GM12878 (cell line): Measurements from ENCODE around the gene ITPR3.

ENCODE experiments used
- CBX3 ChIP-seq: fragments of 200-600 bp; sonication (generic); IDR thresholded peaks from 2 replicates; pipeline ENCODE4 v1.6.1; 2016; ENCODE audit warnings: low read depth, borderline replicate concordance
- CTCF ChIP-seq, 3 experiments: IDR thresholded peaks in 2 of 3; conservative IDR thresholded peaks in 1 of 3; 2 replicates each; pipeline ENCODE4 v1.5.1; 2011; ENCODE audit warnings: low read depth in 3 of 3, low read length in 3 of 3, mild to moderate bottlenecking in 3 of 3, control low read depth in 2 of 3, moderate library complexity in 2 of 3, inconsistent platforms in 1 of 3, mixed read lengths in 1 of 3; ENCODE audit not compliant: control insufficient read depth in 2 of 3, insufficient read depth in 1 of 3; ENCODE audit errors: extremely low read depth in 1 of 3
- EGR1 ChIP-seq, 2 experiments: IDR thresholded peaks; 1 replicate in 1 of 2; 2 replicates in 1 of 2; pipeline ENCODE4 v1.6.1; 2011 to 2012; ENCODE audit warnings: low read depth in 2 of 2, low read length in 2 of 2, borderline replicate concordance in 1 of 2, mild to moderate bottlenecking in 1 of 2, moderate library complexity in 1 of 2
- EP300 ChIP-seq, 2 experiments: fragments of 150-350 bp in 1 of 2; IDR thresholded peaks; 2 replicates each; pipeline ENCODE4 v1.6.1; 2011 to 2012; ENCODE audit warnings: low read depth in 2 of 2, low read length in 2 of 2, borderline replicate concordance in 1 of 2, improper control_type of control experiment in 1 of 2, inconsistent platforms in 1 of 2; ENCODE audit not compliant: control insufficient read depth in 1 of 2
- IKZF1 ChIP-seq: fragments of 450-650 bp; conservative IDR thresholded peaks from 2 replicates; pipeline ENCODE4 v1.6.1; 2017; ENCODE audit warnings: antibody characterized with exemption, mild to moderate bottlenecking
- NRF1 ChIP-seq: conservative IDR thresholded peaks from 2 replicates; pipeline ENCODE4 v1.6.1; 2011; ENCODE audit warnings: mild to moderate bottlenecking, low read depth, low read length, improper control_type of control experiment
- SMC3 ChIP-seq: IDR thresholded peaks from 2 replicates; pipeline ENCODE4 v1.6.1; 2011; ENCODE audit warnings: low read length, improper control_type of control experiment, borderline replicate concordance

- TF ChIP-seq NRF1: no peak
- no peak for TF ChIP-seq SMC3
- no peak for TF ChIP-seq CTCF (IDR thresholded peaks at IDR 0.05 in 2 of 3, conservative IDR thresholded peaks at IDR 0.05 in 1 of 3; ENCODE audit: control insufficient read depth in 2 of 3, extremely low read depth in 1 of 3, insufficient read depth in 1 of 3, low read depth in 3 of 3, low read length in 3 of 3)
- no peak for TF ChIP-seq EP300 (IDR thresholded peaks at IDR 0.05; ENCODE audit: borderline replicate concordance in 1 of 2, control insufficient read depth in 1 of 2, low read depth in 2 of 2, low read length in 2 of 2)
- TF ChIP-seq EGR1 (IDR thresholded peaks at IDR 0.05; ENCODE audit: borderline replicate concordance in 1 of 2, low read depth in 2 of 2, low read length in 2 of 2): no peak
- no peak for TF ChIP-seq IKZF1
- no peak for TF ChIP-seq CBX3
Measured at GRCh38 chr6:33742837-33743236, 121.7 kb downstream of the ITPR3 start.
